Measurements from ENCODE around the gene MINDY4. TPM values are rescaled to one million over a fixed set of nuclear protein-coding genes. Genes with fewer than 3 reads are reported as not detected.

MINDY4 gene
- total RNA-seq, 1 experiment from 2014 or later = 9.2 TPM

DNA sequence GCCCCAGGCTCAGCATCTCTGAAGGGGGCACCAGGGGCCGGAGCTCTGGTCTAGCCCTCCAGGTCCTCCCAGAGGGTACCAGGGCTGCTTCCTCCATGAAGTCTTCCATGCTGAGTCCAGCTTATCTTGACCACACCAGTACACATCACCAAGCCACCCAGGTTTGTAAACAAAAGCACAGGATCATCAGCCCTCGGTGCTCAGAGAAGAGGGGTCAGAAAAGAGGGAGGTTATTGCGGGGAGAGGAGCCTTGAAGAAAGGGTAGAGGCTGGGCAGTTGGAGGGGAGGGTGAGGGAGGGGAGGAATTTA, 164.3 kb downstream of the MINDY4 start:
- no peak for DNase-seq (ENCODE audit: unreplicated experiment)
- ChIA-PET CTCF (interaction anchor here (1.1 to 3.4 kb wide), 4 partner anchors 15 to 134 kb away, joined by 3 to 18 read pairs (median 8); no protein-coding TSS in a partner anchor), POLR2A (interaction anchor here (1.2 kb wide), 1 partner anchor 187 kb away, joined by 3 read pairs; no protein-coding TSS in a partner anchor)
- Mint-ChIP-seq H3K27me3 (ENCODE audit: insufficient read depth, unreplicated experiment) (peaks cover 31% of the 10 kb centered on the region), H3K27ac (ENCODE audit: low read depth, unreplicated experiment) (no peak overlapping the region), H3K36me3 (ENCODE audit: insufficient read depth, unreplicated experiment) (no peaks in the 10 kb centered on the region), H3K4me3 (ENCODE audit: unreplicated experiment) (no peak overlapping the region), H3K9me3 (ENCODE audit: unreplicated experiment) (no peaks in the 10 kb centered on the region), H3K4me1 (ENCODE audit: insufficient read depth, unreplicated experiment) (no peaks in the 10 kb centered on the region)
- TF ChIP-seq, protein P1, sequence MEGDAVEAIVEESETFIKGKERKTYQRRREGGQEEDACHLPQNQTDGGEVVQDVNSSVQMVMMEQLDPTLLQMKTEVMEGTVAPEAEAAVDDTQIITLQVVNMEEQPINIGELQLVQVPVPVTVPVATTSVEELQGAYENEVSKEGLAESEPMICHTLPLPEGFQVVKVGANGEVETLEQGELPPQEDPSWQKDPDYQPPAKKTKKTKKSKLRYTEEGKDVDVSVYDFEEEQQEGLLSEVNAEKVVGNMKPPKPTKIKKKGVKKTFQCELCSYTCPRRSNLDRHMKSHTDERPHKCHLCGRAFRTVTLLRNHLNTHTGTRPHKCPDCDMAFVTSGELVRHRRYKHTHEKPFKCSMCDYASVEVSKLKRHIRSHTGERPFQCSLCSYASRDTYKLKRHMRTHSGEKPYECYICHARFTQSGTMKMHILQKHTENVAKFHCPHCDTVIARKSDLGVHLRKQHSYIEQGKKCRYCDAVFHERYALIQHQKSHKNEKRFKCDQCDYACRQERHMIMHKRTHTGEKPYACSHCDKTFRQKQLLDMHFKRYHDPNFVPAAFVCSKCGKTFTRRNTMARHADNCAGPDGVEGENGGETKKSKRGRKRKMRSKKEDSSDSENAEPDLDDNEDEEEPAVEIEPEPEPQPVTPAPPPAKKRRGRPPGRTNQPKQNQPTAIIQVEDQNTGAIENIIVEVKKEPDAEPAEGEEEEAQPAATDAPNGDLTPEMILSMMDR (IDR thresholded peaks at IDR 0.05; ENCODE audit: unreplicated experiment) = no peak
- BruUV-seq (replicated peaks) = no TSS peak
- intact Hi-C loops (cut with micrococcal nuclease) = no loop called here

DNA sequence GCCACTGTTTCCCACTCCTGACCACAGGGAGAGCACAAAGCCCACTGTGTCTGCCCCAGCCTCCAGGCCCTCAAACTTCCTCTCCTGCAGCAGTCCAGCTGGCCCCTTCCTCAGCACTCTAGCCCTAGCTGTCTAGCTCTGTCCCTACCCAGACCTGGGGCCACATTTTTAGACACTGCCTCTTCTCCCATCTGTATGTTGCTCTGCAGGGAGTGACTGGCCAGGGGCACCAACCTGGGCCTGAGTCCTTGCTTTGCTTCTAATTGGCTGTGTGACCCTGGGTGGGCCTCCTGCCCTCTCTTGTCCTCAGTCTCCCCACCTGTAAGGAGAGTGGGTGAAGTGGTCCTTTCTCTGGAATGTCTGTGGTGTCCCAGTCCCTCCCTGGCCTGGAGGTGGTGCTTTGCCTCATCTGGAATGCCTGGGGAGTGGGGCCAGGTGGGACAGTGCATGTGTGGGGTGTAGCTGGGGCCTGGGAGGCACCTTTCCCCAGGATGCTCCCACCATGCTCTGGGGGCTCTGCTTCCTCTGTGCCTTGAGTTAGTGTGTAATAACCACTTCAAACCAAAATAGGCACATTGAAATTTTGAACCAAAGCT, 165.5 kb downstream of the MINDY4 start:
- no peaks in the 10 kb centered on the region for H3K4me1 Mint-ChIP-seq (ENCODE audit: insufficient read depth, unreplicated experiment)
- CTCF ChIA-PET = interaction anchor here (0.6 to 3.4 kb wide), 5 partner anchors 17 to 507 kb away, joined by 3 to 24 read pairs (median 5); no protein-coding TSS in a partner anchor
- no peak overlapping the region for H3K27ac Mint-ChIP-seq (ENCODE audit: low read depth, unreplicated experiment)
- BruUV-seq (replicated peaks) = no TSS peak
- no peaks in the 10 kb centered on the region for H3K9me3 Mint-ChIP-seq (ENCODE audit: unreplicated experiment)
- TF ChIP-seq, protein P1 (IDR thresholded peaks at IDR 0.05; ENCODE audit: unreplicated experiment) = no peak
- no peak for DNase-seq (ENCODE audit: unreplicated experiment)
- H3K4me3 Mint-ChIP-seq (ENCODE audit: unreplicated experiment) = no peak overlapping the region
- POLR2A ChIA-PET = interaction anchor here (0.6 kb wide), 1 partner anchor 191 kb away, joined by 3 read pairs; no protein-coding TSS in a partner anchor
- intact Hi-C loops (cut with micrococcal nuclease) = no loop called here
- H3K36me3 Mint-ChIP-seq (ENCODE audit: insufficient read depth, unreplicated experiment) = no peaks in the 10 kb centered on the region
- H3K27me3 Mint-ChIP-seq (ENCODE audit: insufficient read depth, unreplicated experiment) = peaks cover 43% of the 10 kb centered on the region

DNA sequence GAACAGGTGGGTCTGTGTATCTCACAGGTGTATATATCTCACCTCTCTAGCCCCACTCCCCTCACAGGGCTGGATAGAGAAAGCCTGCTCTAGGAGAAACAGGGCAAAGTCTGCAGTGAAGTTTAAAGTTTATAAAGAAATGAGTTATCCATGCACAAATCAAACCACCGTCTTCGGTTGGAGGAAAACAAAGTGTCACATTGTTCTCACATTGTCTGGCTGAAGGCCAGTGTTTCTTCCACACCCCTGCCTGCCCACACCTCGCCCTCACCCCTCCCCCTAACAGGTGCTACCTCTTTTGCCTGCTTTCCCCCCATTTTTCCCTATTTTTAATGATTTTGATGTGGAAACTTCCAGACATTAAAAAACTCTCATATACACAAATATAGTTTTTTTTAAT, 166.2 kb downstream of the MINDY4 start:
- CTCF ChIA-PET = interaction anchor here (0.7 to 3.4 kb wide), 9 partner anchors 13 to 506 kb away, joined by 3 to 24 read pairs (median 5); no protein-coding TSS in a partner anchor
- H3K4me3 Mint-ChIP-seq (ENCODE audit: unreplicated experiment) = no peak overlapping the region
- H3K4me1 Mint-ChIP-seq (ENCODE audit: insufficient read depth, unreplicated experiment) = no peaks in the 10 kb centered on the region

More for the DNA sequence above, 166.2 kb downstream of the MINDY4 start:
- no peak overlapping the region for H3K27ac Mint-ChIP-seq (ENCODE audit: low read depth, unreplicated experiment)
- intact Hi-C loops (cut with micrococcal nuclease) = no loop called here
- POLR2A ChIA-PET = interaction anchor here (0.6 kb wide), 1 partner anchor 190 kb away, joined by 3 read pairs; no protein-coding TSS in a partner anchor
- peaks cover 50% of the 10 kb centered on the region for H3K27me3 Mint-ChIP-seq (ENCODE audit: insufficient read depth, unreplicated experiment)
- BruUV-seq (replicated peaks) = no TSS peak
- TF ChIP-seq, protein P1 (IDR thresholded peaks at IDR 0.05; ENCODE audit: unreplicated experiment) = no peak
- no peak for DNase-seq (ENCODE audit: unreplicated experiment)
- no peaks in the 10 kb centered on the region for H3K36me3 Mint-ChIP-seq (ENCODE audit: insufficient read depth, unreplicated experiment)
- H3K9me3 Mint-ChIP-seq (ENCODE audit: unreplicated experiment) = no peaks in the 10 kb centered on the region

All from MCF 10A (cell line).